ENCODE data around the gene EXOSC3. TPM values are rescaled to one million over a fixed set of nuclear protein-coding genes. Genes with fewer than 3 reads are reported as not detected.

EXOSC3 gene
- total RNA-seq, 2 donors from 2014 or later: 27.4 to 51.1 TPM

DNA sequence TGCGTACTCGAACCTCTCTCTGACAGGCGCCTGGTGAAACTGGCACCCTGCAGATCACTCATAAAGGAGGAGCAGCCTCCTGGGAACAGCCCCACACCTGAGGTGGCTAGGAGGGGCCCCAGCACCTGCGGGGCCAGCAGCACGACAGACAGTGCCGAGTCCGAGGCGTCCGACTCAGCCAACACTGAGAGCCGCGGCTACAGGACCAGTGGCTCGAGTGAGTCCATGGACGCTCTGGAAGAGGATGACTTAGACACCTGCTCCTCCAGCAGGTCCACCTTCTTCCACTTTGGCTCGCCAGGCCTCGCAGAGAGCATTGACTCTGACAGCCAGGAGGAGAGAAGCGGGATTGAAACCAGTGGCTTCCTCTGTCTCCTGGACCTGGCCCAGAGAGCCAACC is 44.7 kb downstream of the EXOSC3 start:
- H3K4me3 ChIP-seq: no peak overlapping the region
- no peak for DNase-seq
- H3K27ac ChIP-seq: no peak overlapping the region
- no peak overlapping the region for H3K9ac ChIP-seq (ENCODE audit: low read depth in 2 of 2, low read length in 2 of 2)
- H3K4me1 ChIP-seq: no peaks in the 10 kb centered on the region
- intact Hi-C loops (cut with DNase I): no loop called here
- no peaks in the 10 kb centered on the region for H3K36me3 ChIP-seq
- TF ChIP-seq, protein P1, sequence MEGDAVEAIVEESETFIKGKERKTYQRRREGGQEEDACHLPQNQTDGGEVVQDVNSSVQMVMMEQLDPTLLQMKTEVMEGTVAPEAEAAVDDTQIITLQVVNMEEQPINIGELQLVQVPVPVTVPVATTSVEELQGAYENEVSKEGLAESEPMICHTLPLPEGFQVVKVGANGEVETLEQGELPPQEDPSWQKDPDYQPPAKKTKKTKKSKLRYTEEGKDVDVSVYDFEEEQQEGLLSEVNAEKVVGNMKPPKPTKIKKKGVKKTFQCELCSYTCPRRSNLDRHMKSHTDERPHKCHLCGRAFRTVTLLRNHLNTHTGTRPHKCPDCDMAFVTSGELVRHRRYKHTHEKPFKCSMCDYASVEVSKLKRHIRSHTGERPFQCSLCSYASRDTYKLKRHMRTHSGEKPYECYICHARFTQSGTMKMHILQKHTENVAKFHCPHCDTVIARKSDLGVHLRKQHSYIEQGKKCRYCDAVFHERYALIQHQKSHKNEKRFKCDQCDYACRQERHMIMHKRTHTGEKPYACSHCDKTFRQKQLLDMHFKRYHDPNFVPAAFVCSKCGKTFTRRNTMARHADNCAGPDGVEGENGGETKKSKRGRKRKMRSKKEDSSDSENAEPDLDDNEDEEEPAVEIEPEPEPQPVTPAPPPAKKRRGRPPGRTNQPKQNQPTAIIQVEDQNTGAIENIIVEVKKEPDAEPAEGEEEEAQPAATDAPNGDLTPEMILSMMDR (IDR thresholded peaks at IDR 0.05): no peak
- H3K27me3 ChIP-seq: no peaks in the 10 kb centered on the region
- no peaks in the 10 kb centered on the region for H3K9me3 ChIP-seq

DNA sequence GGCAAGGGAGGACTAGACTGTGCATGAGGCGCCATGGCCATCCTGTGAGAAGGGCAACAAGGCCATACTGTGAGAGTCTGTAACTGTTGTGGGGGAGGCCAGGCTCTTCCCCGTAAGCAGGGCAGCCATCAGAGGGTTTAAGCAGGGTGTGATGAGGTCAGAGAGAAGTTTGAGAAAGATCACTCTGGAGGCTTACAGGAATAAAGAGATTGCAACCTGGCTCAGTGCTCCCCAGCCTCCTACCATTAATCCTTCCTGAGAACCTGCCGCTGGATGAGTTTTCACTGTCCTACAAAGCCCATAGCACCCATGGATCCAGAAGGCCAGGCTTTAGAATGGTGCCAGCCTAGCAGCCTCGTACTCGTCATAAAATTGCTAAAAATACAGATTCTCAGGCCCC is 45.6 kb downstream of the EXOSC3 start:
- Histone ChIP-seq H3K9me3 (no peaks in the 10 kb centered on the region), H3K27ac (no peak overlapping the region), H3K4me1 (no peaks in the 10 kb centered on the region), H3K4me3 (no peak overlapping the region), H3K36me3 (no peaks in the 10 kb centered on the region), H3K9ac (ENCODE audit: low read depth in 2 of 2, low read length in 2 of 2) (no peak overlapping the region), H3K27me3 (no peaks in the 10 kb centered on the region)
- TF ChIP-seq, protein P1 (IDR thresholded peaks at IDR 0.05): no peak
- intact Hi-C loops (cut with DNase I): no loop called here
- no peak for DNase-seq

DNA sequence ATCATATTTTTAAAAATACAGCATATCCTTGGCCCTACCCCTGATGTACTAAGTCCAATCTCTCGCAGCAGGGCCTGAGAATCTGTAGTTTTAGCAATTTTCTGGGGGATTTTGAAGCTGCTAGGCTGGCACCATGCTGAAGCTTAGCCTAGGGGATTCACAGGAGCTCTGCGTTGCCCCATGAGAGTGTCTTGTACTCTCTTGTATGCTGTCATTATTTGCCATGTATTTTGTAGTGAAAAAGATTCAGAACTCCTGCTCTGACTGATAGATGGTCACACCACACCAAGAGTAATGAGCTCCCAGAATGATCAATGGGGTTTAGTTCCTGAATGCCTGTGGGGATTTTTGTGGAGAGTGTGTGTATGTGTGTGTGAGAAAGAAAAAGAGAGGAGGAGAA is 51.9 kb downstream of the EXOSC3 start:
- H3K36me3 ChIP-seq: no peaks in the 10 kb centered on the region
- no peak for DNase-seq
- H3K9me3 ChIP-seq: no peaks in the 10 kb centered on the region
- no peak overlapping the region for H3K27ac ChIP-seq
- H3K9ac ChIP-seq (ENCODE audit: low read depth in 2 of 2, low read length in 2 of 2): no peak overlapping the region
- no peaks in the 10 kb centered on the region for H3K4me1 ChIP-seq
- H3K4me3 ChIP-seq: no peak overlapping the region
- no peaks in the 10 kb centered on the region for H3K27me3 ChIP-seq
- intact Hi-C loops (cut with DNase I): no loop called here
- TF ChIP-seq, protein P1 (IDR thresholded peaks at IDR 0.05): no peak

DNA sequence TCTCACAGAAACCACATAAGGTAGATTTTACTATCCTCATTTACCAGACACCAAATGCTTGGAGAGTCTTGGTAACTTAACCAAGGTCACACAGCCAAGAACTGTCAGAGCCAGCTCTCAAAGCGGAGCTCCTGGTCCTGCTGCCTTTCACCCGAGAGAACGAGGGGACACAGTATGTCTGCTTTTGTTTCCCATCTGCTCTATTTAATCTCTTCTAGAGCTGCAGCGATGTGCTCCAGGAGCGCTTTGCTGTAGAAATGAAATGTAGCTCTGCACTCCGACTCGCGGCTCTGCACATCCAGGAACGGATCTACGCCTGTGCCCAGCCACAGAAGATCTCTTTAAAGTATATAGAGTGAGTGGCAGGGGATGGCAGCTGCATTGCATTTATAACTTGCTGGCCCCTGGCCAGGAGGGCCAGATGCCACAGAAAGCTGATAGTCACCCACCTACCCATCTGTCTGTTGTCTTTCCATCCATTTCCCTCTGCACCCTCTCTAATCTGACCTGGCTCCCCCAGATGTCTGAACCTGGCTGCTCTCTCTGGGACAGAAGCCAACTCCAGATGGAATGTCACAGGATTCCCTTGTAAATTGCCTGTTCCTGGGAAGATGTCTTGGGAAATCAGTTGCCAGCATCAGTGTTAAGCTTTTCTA is 52.6 kb downstream of the EXOSC3 start:
- Histone ChIP-seq H3K27ac (no peak overlapping the region), H3K27me3 (no peaks in the 10 kb centered on the region), H3K4me1 (no peaks in the 10 kb centered on the region), H3K9ac (ENCODE audit: low read depth in 2 of 2, low read length in 2 of 2) (no peak overlapping the region), H3K36me3 (no peaks in the 10 kb centered on the region), H3K9me3 (no peaks in the 10 kb centered on the region), H3K4me3 (no peak overlapping the region)
- TF ChIP-seq, protein P1 (IDR thresholded peaks at IDR 0.05): no peak
- intact Hi-C loops (cut with DNase I): no loop called here
- no peak for DNase-seq

DNA sequence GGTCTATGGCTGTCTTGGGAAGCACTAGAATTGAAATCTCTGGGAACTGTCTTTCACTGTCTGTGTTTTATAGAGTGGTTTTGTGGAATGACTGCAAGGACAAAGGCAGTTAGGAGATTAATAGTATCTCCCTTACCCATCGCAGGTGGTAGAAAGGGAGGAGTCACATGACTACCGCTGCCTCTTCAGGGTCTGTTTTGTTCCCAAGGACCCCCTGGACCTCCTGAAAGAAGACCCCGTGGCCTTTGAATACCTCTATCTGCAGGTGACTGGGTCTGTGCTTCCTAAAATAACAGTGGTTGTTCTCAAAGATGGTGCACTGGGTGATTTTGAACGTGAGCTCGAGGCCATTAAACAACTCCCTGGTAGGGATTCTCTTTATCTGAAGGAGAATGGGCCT is 54.0 kb downstream of the EXOSC3 start:
- DNase-seq: no peak
- Histone ChIP-seq H3K9ac (ENCODE audit: low read depth in 2 of 2, low read length in 2 of 2) (no peak overlapping the region), H3K27me3 (no peaks in the 10 kb centered on the region), H3K27ac (no peak overlapping the region), H3K4me1 (no peaks in the 10 kb centered on the region), H3K36me3 (no peaks in the 10 kb centered on the region), H3K9me3 (no peaks in the 10 kb centered on the region), H3K4me3 (no peak overlapping the region)
- intact Hi-C loops (cut with DNase I): no loop called here
- TF ChIP-seq, protein P1 (IDR thresholded peaks at IDR 0.05): no peak
